ENCODE measurements around the gene MORN4. TPM values are rescaled to one million over a fixed set of nuclear protein-coding genes. Genes with fewer than 3 reads are reported as not detected.

Gene MORN4
- 28.6 and 47.9 TPM in 2 replicates for polyA plus RNA-seq

GRCh38 chr10:97632949-97633884, at the start of gene MORN4:
Gene MORN4, minus strand, starts transcription at chr10:97633500. Its CDS starts 13,847 bp downstream, at chr10:97619653.

GRCh38 chr10:97640174-97640867, 7.0 kb upstream of the MORN4 start, which contains the start of gene PI4K2A:
Gene PI4K2A, plus strand, starts transcription at chr10:97640671. Its CDS starts 72 bp downstream, at chr10:97640743.

GRCh38 chr10:97589479-97589878, 43.8 kb downstream of the MORN4 start, which contains the start of gene C10orf62:
Gene C10orf62, plus strand, starts transcription at chr10:97589721. Its CDS starts 177 bp downstream, at chr10:97589898.

GRCh38 chr10:97584060-97584797, 49.1 kb downstream of the MORN4 start, which contains the start of gene HOGA1:
Gene HOGA1, plus strand, starts transcription at chr10:97584389. Its CDS starts 315 bp downstream, at chr10:97584704.

GRCh38 chr10:97572214-97572989, 60.9 kb downstream of the MORN4 start, which contains the start of gene ANKRD2:
Gene ANKRD2, plus strand, starts transcription at chr10:97572779. Its CDS starts 10 bp downstream, at chr10:97572789.

Other genes starting within 250 kb of the MORN4 start
- gene RRP12, start 232.2 kb downstream of the MORN4 start, polyA plus RNA-seq = 9.8 and 13.8 TPM in 2 replicates
- 308 and 376 TPM in 2 replicates for gene PGAM1, start 207.3 kb downstream of the MORN4 start, polyA plus RNA-seq
- 70.6 and 106 TPM in 2 replicates for gene EXOSC1, start 187.5 kb downstream of the MORN4 start, polyA plus RNA-seq
- gene ZDHHC16, start 187.3 kb downstream of the MORN4 start, polyA plus RNA-seq = 17.6 and 42.6 TPM in 2 replicates
- gene MMS19, start 135.1 kb downstream of the MORN4 start, polyA plus RNA-seq = 26.6 and 39.6 TPM in 2 replicates
- gene UBTD1, start 134.6 kb downstream of the MORN4 start, polyA plus RNA-seq = not detected in 2 replicates
- 1.3 TPM in 2 replicates for gene ANKRD2, start 60.7 kb downstream of the MORN4 start, polyA plus RNA-seq
- 1.9 and 2.7 TPM in 2 replicates for gene HOGA1, start 49.1 kb downstream of the MORN4 start, polyA plus RNA-seq
- gene C10orf62, start 43.8 kb downstream of the MORN4 start, polyA plus RNA-seq = not detected in 2 replicates
- 6.8 TPM in 2 replicates for gene PI4K2A, start 7.2 kb upstream of the MORN4 start, polyA plus RNA-seq
- 5.0 and 8.7 TPM in 2 replicates for gene AVPI1, start 53.7 kb upstream of the MORN4 start, polyA plus RNA-seq
- gene MARVELD1, start 80.2 kb upstream of the MORN4 start, polyA plus RNA-seq = 0.90 and 1.3 TPM in 2 replicates
- 4.1 and 4.9 TPM in 2 replicates for gene ZFYVE27, start 103.6 kb upstream of the MORN4 start, polyA plus RNA-seq
- gene SFRP5, start 138.5 kb upstream of the MORN4 start, polyA plus RNA-seq = not detected in 2 replicates
- gene GOLGA7B, start 216.3 kb upstream of the MORN4 start, polyA plus RNA-seq = 2.5 and 5.9 TPM in 2 replicates

Data from Purkinje cell (primary cell).